ENCODE measurements around the gene HECTD3. TPM values are rescaled to one million over a fixed set of nuclear protein-coding genes. Genes with fewer than 3 reads are reported as not detected.
"Not testable (repeated sequence)": the region's sequence is repeated elsewhere in the genome, so short reads cannot be mapped to it uniquely, and the experiment has no call there.

HECTD3 gene
- total RNA-seq, 1 donor from 2014 or later: 47.7 TPM

GRCh38 chr1:44994309-44994898 lies 16.7 kb downstream of the HECTD3 start:
- no peak for DNase-seq (ENCODE audit: low spot score)

- DNase-seq (ENCODE audit: low spot score): no peak
Observed at GRCh38 chr1:44988531-44989156, 22.5 kb downstream of the HECTD3 start.

- no peak for DNase-seq (ENCODE audit: low spot score)
Observed at GRCh38 chr1:44985747-44986359, 25.3 kb downstream of the HECTD3 start.

GRCh38 chr1:44977372-44977771 lies 33.8 kb downstream of the HECTD3 start:
- not testable (repeated sequence) for DNase-seq (ENCODE audit: low spot score)

- DNase-seq (ENCODE audit: low spot score): no peak
Observed at GRCh38 chr1:44976252-44976651, 34.9 kb downstream of the HECTD3 start.

GRCh38 chr1:44973645-44974044 lies 37.5 kb downstream of the HECTD3 start:
- DNase-seq (ENCODE audit: low spot score): no peak

GRCh38 chr1:44970317-44970716 lies 40.8 kb downstream of the HECTD3 start:
- no peak for DNase-seq (ENCODE audit: low spot score)

- DNase-seq (ENCODE audit: low spot score): no peak
Observed at GRCh38 chr1:44964396-44964795, 46.7 kb downstream of the HECTD3 start.

GRCh38 chr1:44962729-44963128 lies 48.4 kb downstream of the HECTD3 start:
- DNase-seq (ENCODE audit: low spot score): no peak

GRCh38 chr1:44962022-44962421 lies 49.1 kb downstream of the HECTD3 start:
- DNase-seq (ENCODE audit: low spot score): not testable (repeated sequence)

- not testable (repeated sequence) for DNase-seq (ENCODE audit: low spot score)
Observed at GRCh38 chr1:44957566-44957965, 53.6 kb downstream of the HECTD3 start.

- not testable (repeated sequence) for DNase-seq (ENCODE audit: low spot score)
Observed at GRCh38 chr1:44956077-44956476, 55.0 kb downstream of the HECTD3 start.

Other genes with a start within 250 kb of the HECTD3 start
- 2,312 TPM for gene RPS8, start 235.8 kb downstream of the HECTD3 start, total RNA-seq
- gene BEST4, start 223.2 kb downstream of the HECTD3 start, total RNA-seq: 0.36 TPM
- 14.4 TPM for gene PLK3, start 210.9 kb downstream of the HECTD3 start, total RNA-seq
- gene DYNLT4, start 204.0 kb downstream of the HECTD3 start, total RNA-seq: 0.52 TPM
- 8.7 TPM for gene BTBD19, start 202.8 kb downstream of the HECTD3 start, total RNA-seq
- gene PTCH2, start 168.1 kb downstream of the HECTD3 start, total RNA-seq: 1.5 TPM
- 28.6 TPM for gene EIF2B3, start 24.7 kb downstream of the HECTD3 start, total RNA-seq
- 60.8 TPM for gene UROD, start 930 bp upstream of the HECTD3 start, total RNA-seq
- gene ZSWIM5, start 195.3 kb upstream of the HECTD3 start, total RNA-seq: 4.4 TPM